Testis (tissue), 3 donors: ENCODE measurements around the gene AUTS2. TPM values are rescaled to one million over a fixed set of nuclear protein-coding genes. Genes with fewer than 3 reads are reported as not detected.

Source experiments
- DNase-seq: peaks from one replicate; pipeline ENCODE4 v3.0.0-alpha.2; 2019
- H3K27ac ChIP-seq, 2 donors: fragments of 200-600 bp; sonication (generic); one replicate each; pipeline ENCODE4 v1.5.1; 2019
- H3K27me3 ChIP-seq: fragments of 200-600 bp; sonication (generic); one replicate; pipeline ENCODE4 v1.5.1; 2019
- H3K36me3 ChIP-seq: fragments of 200-600 bp; sonication (generic); one replicate; pipeline ENCODE4 v1.5.1; 2017; ENCODE audit warnings: low read depth; ENCODE audit errors: missing control alignments
- H3K4me1 ChIP-seq: fragments of 200-600 bp; sonication (generic); one replicate; pipeline ENCODE4 v1.5.1; 2019
- H3K4me3 ChIP-seq, 2 donors: fragments of 200-600 bp; sonication (generic); one replicate each; pipeline ENCODE4 v1.5.1; 2017 to 2019
- H3K9me3 ChIP-seq: fragments of 200-600 bp; sonication (generic); one replicate; pipeline ENCODE4 v1.5.1; 2017
- POLR2A ChIP-seq: fragments of 450-650 bp; IDR thresholded peaks from one replicate; pipeline ENCODE4 v1.6.1; 2017; ENCODE audit warnings: antibody characterized with exemption, mild to moderate bottlenecking, moderate library complexity
- WGBS, 2 donors: methylation state at CpG; one replicate each; pipeline ENCODE4 v1.1.5; 2018; 5-methylcytosine and 5-hydroxymethylcytosine counted together
- intact Hi-C: fragments of 100-400 bp; cut with DNase I; formaldehyde crosslinking; loops from one replicate; pipeline ENCODE4 v1.15.1; 2023; ENCODE audit warnings: low total_unique reads
- polyA plus RNA-seq: library from polyadenylated mRNA; stranded (reverse); fragments of 350-450 nt; fragmentation: Illumina TruSeq; extraction: RNeasy Lipid Tissue Mini Kit (QIAGEN cat#74804); gene quantifications from one replicate; pipeline ENCODE4 v1.2.3, GENCODE V29; 2014; ENCODE audit warnings: low read depth, low replicate concordance; ENCODE audit not compliant: insufficient read depth
- total RNA-seq, 2 donors: library from RNA; depleted of rRNA; stranded (reverse); fragments of >200 nt; gene quantifications; one replicate each; pipeline ENCODE4 v1.2.3, GENCODE V29; 2016
- TF ChIP-seq, protein P1 (sequence below), 3 experiments: fragments of 450-650 bp in 2 of 3; fragments of 200-600 bp in 1 of 3; sonication (generic) in 1 of 3; IDR thresholded peaks; one replicate each; pipeline ENCODE4 v1.5.1; 2016 to 2019; ENCODE audit warnings: antibody characterized with exemption in 3 of 3, mild to moderate bottlenecking in 2 of 3, moderate library complexity in 1 of 3

Gene AUTS2
- total and polyA plus RNA-seq, 3 donors from 2014 or later: 21.3 to 75.5 (median 56.1) TPM

DNA sequence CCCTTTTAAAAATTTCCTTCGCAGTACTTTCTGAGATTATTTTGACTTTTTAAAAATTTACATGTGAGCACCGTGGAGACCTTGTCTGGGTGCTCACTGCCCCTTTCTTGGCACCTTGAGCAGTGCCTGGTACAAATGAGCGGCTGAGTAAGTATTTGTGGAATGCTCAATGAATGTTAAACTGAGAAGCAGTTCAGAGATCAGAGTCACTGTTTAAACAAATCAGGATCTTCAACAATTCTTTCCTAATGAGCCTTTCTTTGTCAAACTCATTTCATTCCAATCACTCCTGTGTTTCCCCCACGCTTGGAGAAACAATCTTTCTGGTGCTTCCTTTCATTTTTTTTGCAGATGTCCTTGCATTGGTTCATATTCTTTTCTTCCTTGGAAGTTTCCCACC lies 922.3 kb downstream of the AUTS2 start:
- intact Hi-C loops: no loop called here
- no peaks in the 10 kb centered on the region for H3K9me3 ChIP-seq
- no peaks in the 10 kb centered on the region for H3K4me1 ChIP-seq
- no peak overlapping the region for H3K4me3 ChIP-seq
- no peak overlapping the region for H3K27ac ChIP-seq
- DNase-seq: no peak
- H3K36me3 ChIP-seq: no peaks in the 10 kb centered on the region
- 68 to 79% methylated on average over 4 of the region's 4 CpGs for WGBS, 2 donors
- TF ChIP-seq, protein P1, sequence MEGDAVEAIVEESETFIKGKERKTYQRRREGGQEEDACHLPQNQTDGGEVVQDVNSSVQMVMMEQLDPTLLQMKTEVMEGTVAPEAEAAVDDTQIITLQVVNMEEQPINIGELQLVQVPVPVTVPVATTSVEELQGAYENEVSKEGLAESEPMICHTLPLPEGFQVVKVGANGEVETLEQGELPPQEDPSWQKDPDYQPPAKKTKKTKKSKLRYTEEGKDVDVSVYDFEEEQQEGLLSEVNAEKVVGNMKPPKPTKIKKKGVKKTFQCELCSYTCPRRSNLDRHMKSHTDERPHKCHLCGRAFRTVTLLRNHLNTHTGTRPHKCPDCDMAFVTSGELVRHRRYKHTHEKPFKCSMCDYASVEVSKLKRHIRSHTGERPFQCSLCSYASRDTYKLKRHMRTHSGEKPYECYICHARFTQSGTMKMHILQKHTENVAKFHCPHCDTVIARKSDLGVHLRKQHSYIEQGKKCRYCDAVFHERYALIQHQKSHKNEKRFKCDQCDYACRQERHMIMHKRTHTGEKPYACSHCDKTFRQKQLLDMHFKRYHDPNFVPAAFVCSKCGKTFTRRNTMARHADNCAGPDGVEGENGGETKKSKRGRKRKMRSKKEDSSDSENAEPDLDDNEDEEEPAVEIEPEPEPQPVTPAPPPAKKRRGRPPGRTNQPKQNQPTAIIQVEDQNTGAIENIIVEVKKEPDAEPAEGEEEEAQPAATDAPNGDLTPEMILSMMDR (IDR thresholded peaks at IDR 0.05): no peak
- TF ChIP-seq POLR2A: no peak
- H3K27me3 ChIP-seq: no peaks in the 10 kb centered on the region

GRCh38 chr7:70523249-70523988 lies 925.1 kb downstream of the AUTS2 start:
- Histone ChIP-seq H3K27me3 (no peaks in the 10 kb centered on the region), H3K36me3 (no peaks in the 10 kb centered on the region), H3K4me1 (no peaks in the 10 kb centered on the region), H3K27ac (no peak overlapping the region), H3K9me3 (no peaks in the 10 kb centered on the region), H3K4me3 (no peak overlapping the region)
- no peak for TF ChIP-seq POLR2A
- TF ChIP-seq, protein P1 (IDR thresholded peaks at IDR 0.05): no peak
- DNase-seq: no peak
- 86 to 95% methylated on average over 7 to 8 of the region's 8 CpGs for WGBS, 2 donors
- intact Hi-C loops: no loop called here

GRCh38 chr7:70523989-70524351 lies 925.7 kb downstream of the AUTS2 start:
- H3K27me3 ChIP-seq: no peaks in the 10 kb centered on the region
- WGBS, 2 donors: 78 to 88% methylated on average over 2 of the region's 2 CpGs
- H3K9me3 ChIP-seq: no peaks in the 10 kb centered on the region
- no peaks in the 10 kb centered on the region for H3K4me1 ChIP-seq
- H3K27ac ChIP-seq: no peak overlapping the region
- H3K4me3 ChIP-seq: no peak overlapping the region
- H3K36me3 ChIP-seq: no peaks in the 10 kb centered on the region
- no peak for TF ChIP-seq POLR2A
- TF ChIP-seq, protein P1 (IDR thresholded peaks at IDR 0.05): no peak
- DNase-seq: no peak
- intact Hi-C loops: no loop called here

DNA sequence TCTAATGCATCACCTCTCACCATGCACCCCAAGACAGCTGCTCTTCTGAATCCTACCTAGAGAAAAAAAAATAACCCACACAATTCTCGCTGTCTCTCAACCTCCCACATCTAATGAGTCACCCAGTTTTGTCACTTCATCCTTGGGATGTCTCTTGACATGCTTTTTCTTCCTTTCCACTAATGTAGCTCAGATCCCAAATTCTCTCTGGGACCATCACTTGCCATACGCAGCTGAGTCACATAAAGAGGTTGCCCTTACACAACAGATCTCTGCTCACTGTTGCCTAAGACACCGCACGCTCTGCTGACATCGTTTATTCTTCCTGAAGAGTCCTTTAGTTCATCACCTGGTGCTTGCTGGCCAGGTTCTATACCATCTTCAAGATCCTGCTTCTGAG lies 927.7 kb downstream of the AUTS2 start:
- no peak for DNase-seq
- Histone ChIP-seq H3K27me3 (no peaks in the 10 kb centered on the region), H3K4me3 (no peak overlapping the region), H3K27ac (no peak overlapping the region), H3K4me1 (no peaks in the 10 kb centered on the region), H3K36me3 (no peaks in the 10 kb centered on the region), H3K9me3 (no peaks in the 10 kb centered on the region)
- intact Hi-C loops: no loop called here
- TF ChIP-seq, protein P1 (IDR thresholded peaks at IDR 0.05): no peak
- TF ChIP-seq POLR2A: no peak
- 76 to 79% methylated on average over 5 of the region's 5 CpGs for WGBS, 2 donors

- DNase-seq: no peak
- Histone ChIP-seq H3K36me3 (no peaks in the 10 kb centered on the region), H3K27ac (no peak overlapping the region), H3K4me3 (no peak overlapping the region), H3K9me3 (no peaks in the 10 kb centered on the region), H3K4me1 (no peaks in the 10 kb centered on the region), H3K27me3 (no peaks in the 10 kb centered on the region)
- intact Hi-C loops: no loop called here
- TF ChIP-seq, protein P1 (IDR thresholded peaks at IDR 0.05): no peak
- no peak for TF ChIP-seq POLR2A
- WGBS, 2 donors: 77 to 90% methylated on average over 3 of the region's 3 CpGs
These were observed 929.3 kb downstream of the AUTS2 start for GRCh38 chr7:70527520-70528115.
